Prostate gland (tissue), 2 donors: ENCODE results near the gene WFS1.

ENCODE experiments used
- POLR2A ChIP-seq: fragments of 450-650 bp; IDR thresholded peaks from one replicate; pipeline ENCODE4 v1.6.1; 2016; ENCODE audit warnings: antibody characterized with exemption, mild to moderate bottlenecking
- TF ChIP-seq, protein P1 (sequence below), 4 experiments: fragments of 200-600 bp in 2 of 4; fragments of 450-650 bp in 2 of 4; sonication (generic) in 2 of 4; IDR thresholded peaks; 1 replicate in 3 of 4; 2 replicates in 1 of 4; pipeline ENCODE4 v1.5.1; 2016 to 2019; ENCODE audit warnings: antibody characterized with exemption in 4 of 4, mild to moderate bottlenecking in 2 of 4, moderate library complexity in 2 of 4

DNA sequence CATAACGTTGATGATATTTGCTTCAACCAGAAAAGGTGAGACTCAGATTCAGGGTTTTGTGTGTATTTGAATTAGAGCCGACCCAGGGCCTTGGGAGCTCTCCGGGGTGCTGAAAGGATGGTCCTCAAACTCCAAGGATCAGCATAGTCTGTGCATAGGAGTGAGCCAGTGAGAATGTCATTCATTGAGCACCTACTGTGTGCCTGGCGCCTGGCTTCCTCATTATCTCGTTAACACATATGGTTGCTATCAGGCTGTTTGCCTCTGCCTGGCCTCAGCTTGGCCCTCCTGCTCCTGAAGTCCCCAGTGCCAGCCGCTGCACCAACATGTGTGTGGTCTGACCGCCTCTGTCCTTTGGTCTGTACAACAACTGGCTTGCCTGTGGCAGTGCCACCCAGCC lies 44.2 kb upstream of the WFS1 start:
- TF ChIP-seq, protein P1, sequence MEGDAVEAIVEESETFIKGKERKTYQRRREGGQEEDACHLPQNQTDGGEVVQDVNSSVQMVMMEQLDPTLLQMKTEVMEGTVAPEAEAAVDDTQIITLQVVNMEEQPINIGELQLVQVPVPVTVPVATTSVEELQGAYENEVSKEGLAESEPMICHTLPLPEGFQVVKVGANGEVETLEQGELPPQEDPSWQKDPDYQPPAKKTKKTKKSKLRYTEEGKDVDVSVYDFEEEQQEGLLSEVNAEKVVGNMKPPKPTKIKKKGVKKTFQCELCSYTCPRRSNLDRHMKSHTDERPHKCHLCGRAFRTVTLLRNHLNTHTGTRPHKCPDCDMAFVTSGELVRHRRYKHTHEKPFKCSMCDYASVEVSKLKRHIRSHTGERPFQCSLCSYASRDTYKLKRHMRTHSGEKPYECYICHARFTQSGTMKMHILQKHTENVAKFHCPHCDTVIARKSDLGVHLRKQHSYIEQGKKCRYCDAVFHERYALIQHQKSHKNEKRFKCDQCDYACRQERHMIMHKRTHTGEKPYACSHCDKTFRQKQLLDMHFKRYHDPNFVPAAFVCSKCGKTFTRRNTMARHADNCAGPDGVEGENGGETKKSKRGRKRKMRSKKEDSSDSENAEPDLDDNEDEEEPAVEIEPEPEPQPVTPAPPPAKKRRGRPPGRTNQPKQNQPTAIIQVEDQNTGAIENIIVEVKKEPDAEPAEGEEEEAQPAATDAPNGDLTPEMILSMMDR (IDR thresholded peaks at IDR 0.05), result no peak
- no peak for TF ChIP-seq POLR2A
